Upper lobe of right lung (tissue), 1 donor: ENCODE results near the gene SCTR. TPM values are rescaled to one million over a fixed set of nuclear protein-coding genes. Genes with fewer than 3 reads are reported as not detected.

ENCODE experiments used
- ATAC-seq: fragments of 200-7000 bp; cut with Tn5 transposase; one replicate; pipeline ENCODE4 v1.9.1; 2020; ENCODE audit warnings: mild to moderate bottlenecking, moderate library complexity
- DNase-seq: peaks from one replicate; pipeline ENCODE4 v3.0.0-alpha.2; 2020
- H3K27ac ChIP-seq: fragments of 200-600 bp; one replicate; pipeline ENCODE4 v1.8.0; 2022
- H3K27me3 ChIP-seq: fragments of 200-600 bp; one replicate; pipeline ENCODE4 v1.8.0; 2022; ENCODE audit warnings: mild to moderate bottlenecking
- H3K36me3 ChIP-seq: fragments of 200-600 bp; one replicate; pipeline ENCODE4 v1.8.0; 2022
- H3K4me1 ChIP-seq: fragments of 200-600 bp; one replicate; pipeline ENCODE4 v1.8.0; 2022
- H3K4me3 ChIP-seq: fragments of 200-600 bp; one replicate; pipeline ENCODE4 v1.8.0; 2022; ENCODE audit warnings: mild to moderate bottlenecking
- H3K9me3 ChIP-seq: fragments of 200-600 bp; one replicate; pipeline ENCODE4 v1.8.0; 2022
- CTCF ChIP-seq: fragments of 200-600 bp; IDR thresholded peaks from one replicate; pipeline ENCODE4 v1.8.0; 2022; ENCODE audit warnings: antibody characterized with exemption
- intact Hi-C: fragments of 100-400 bp; cut with DNase I; formaldehyde crosslinking; loops from one replicate; pipeline ENCODE4 v1.11.0; 2022
- total RNA-seq: library from RNA; stranded (reverse); fragmentation: NEBNext Ultra II Directional; extraction: Animal tissue kit (Norgen Biotek cat#: 25700); gene quantifications from one replicate; pipeline ENCODE4 v1.2.1, GENCODE V29; 2021
- donor health status: DM: no; HTN: yes; CAD: no; lungs with severe emphysema.

Gene SCTR
- total RNA-seq, 1 donor from 2014 or later: 21.0 TPM

DNA sequence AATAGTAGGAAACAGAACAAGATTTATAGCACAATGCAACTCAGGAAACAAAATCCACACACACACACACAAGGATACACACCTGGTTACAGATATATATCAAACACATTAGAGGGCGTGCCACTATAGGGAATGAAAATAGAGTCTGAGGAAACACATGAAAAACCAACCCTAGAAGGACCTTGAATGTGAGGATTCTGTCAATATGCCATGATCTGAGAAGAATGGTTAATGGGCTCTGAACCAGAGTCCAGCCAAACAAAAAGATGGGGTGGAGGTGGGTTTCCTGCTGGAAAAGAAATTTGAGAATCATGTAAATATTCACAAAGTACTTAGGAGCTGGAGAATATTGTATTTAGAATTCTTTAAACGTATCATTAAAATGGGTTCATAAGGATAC, 100.5 kb downstream of the SCTR start:
- Histone ChIP-seq H3K4me3 (no peak overlapping the region), H3K36me3 (no peaks in the 10 kb centered on the region), H3K4me1 (peaks cover 33% of the 10 kb centered on the region), H3K27me3 (no peaks in the 10 kb centered on the region), H3K27ac (no peak overlapping the region), H3K9me3 (no peaks in the 10 kb centered on the region)
- DNase-seq: no peak
- intact Hi-C loops: no loop called here
- ATAC-seq: no peak
- no peak for TF ChIP-seq CTCF

DNA sequence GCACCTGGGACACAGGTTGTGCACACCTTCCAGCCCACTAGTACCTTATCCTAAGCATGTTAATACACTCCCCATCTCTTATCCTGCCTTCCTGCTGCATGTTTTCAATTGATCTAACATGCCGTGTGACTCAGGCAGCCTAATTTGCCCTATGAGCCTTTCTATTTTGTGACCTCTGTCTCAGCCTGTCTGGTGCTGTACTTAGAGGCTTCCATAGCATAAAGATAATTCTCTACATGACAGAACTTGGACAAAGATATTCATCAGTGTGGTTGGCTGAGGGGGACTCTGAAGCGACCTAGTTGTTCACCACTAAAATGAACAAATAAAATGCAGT, 101.2 kb downstream of the SCTR start:
- Histone ChIP-seq H3K27me3 (no peaks in the 10 kb centered on the region), H3K36me3 (no peaks in the 10 kb centered on the region), H3K4me3 (no peak overlapping the region), H3K4me1 (peaks cover 25% of the 10 kb centered on the region), H3K27ac (no peak overlapping the region), H3K9me3 (no peaks in the 10 kb centered on the region)
- no peak for DNase-seq
- no peak for TF ChIP-seq CTCF
- no peak for ATAC-seq
- intact Hi-C loops: no loop called here

GRCh38 chr2:119422360-119423107, 101.7 kb downstream of the SCTR start:
- H3K36me3 ChIP-seq: no peaks in the 10 kb centered on the region
- ATAC-seq (no peak), DNase-seq (no peak)
- intact Hi-C loops: no loop called here
- no peaks in the 10 kb centered on the region for H3K9me3 ChIP-seq
- H3K4me1 ChIP-seq: peaks cover 20% of the 10 kb centered on the region
- no peak overlapping the region for H3K4me3 ChIP-seq
- no peak for TF ChIP-seq CTCF
- no peak overlapping the region for H3K27ac ChIP-seq
- no peaks in the 10 kb centered on the region for H3K27me3 ChIP-seq

- TF ChIP-seq CTCF: no peak
- Histone ChIP-seq H3K27ac (no peak overlapping the region), H3K27me3 (no peaks in the 10 kb centered on the region), H3K36me3 (no peaks in the 10 kb centered on the region), H3K4me3 (no peak overlapping the region), H3K4me1 (peaks cover 12% of the 10 kb centered on the region), H3K9me3 (no peaks in the 10 kb centered on the region)
- intact Hi-C loops: no loop called here
- no peak for DNase-seq
- ATAC-seq: no peak
Observed at GRCh38 chr2:119421741-119422140, 102.5 kb downstream of the SCTR start.

DNA sequence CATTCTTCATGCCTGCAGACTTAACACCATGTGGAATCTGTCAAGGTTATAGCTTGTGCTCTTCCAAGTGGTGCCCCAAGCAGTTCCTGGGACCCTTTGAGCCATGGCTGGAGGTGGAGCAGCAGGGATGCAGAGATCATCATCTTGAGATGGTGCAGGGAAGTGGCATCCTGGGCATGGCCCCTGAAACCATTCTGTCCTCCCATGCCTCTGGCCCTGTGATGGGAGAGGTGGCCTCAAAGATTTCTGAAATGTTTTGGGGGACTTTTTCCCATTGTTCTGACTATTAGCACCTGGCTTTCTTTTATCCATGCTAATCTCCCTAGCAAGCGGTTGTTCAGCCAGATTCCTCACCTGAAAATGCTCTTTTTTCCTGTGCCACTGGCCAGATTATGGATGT, 103.0 kb downstream of the SCTR start:
- no peaks in the 10 kb centered on the region for H3K9me3 ChIP-seq
- DNase-seq (no peak), ATAC-seq (no peak)
- no peak overlapping the region for H3K4me3 ChIP-seq
- H3K4me1 ChIP-seq: peaks cover 8% of the 10 kb centered on the region
- intact Hi-C loops: no loop called here
- H3K27ac ChIP-seq: no peak overlapping the region
- H3K27me3 ChIP-seq: no peaks in the 10 kb centered on the region
- H3K36me3 ChIP-seq: no peaks in the 10 kb centered on the region
- no peak for TF ChIP-seq CTCF
